K562 (cell line): Measurements from ENCODE around the gene CCSER2. TPM values are rescaled to one million over a fixed set of nuclear protein-coding genes. Genes with fewer than 3 reads are reported as not detected.

Experiments
- ATAC-seq: fragments of 200-7000 bp; cut with Tn5 transposase; 3 replicates; pipeline ENCODE4 v1.9.1; 2020; ENCODE audit warnings: moderate library complexity
- BruUV-seq: library from RNA; stranded (reverse); fragments of 400-500 nt; replicated peaks from 2 replicates; lab custom pipeline; 2021; lab: Mats Ljungman, UMichigan
- CTCF ChIA-PET: fragments of 300-600 bp; formaldehyde crosslinking; extraction: SDS; loops from one replicate; lab custom pipeline; 2021; ENCODE audit warnings: low intra/inter-chr PET ratio; lab: Yijun Ruan, JAX
- POLR2A ChIA-PET: fragments of 300-600, 350-650 bp; sonication (Branson Sonifier 250); formaldehyde crosslinking; extraction: SDS; loops from one replicate; lab custom pipeline; 2021; ENCODE audit warnings: antibody characterized with exemption, inconsistent platforms; lab: Yijun Ruan, JAX
- DNase-seq, 4 experiments: peaks; one replicate each; pipeline versions ENCODE4 v3.0.0 to v3.0.0-alpha.2; 2011 to 2018; ENCODE audit warnings: low spot score in 3 of 4, mixed read lengths in 3 of 4; ENCODE audit errors: extremely low read depth in 1 of 4
- FAIRE-seq: peaks from 2 replicates; lab custom pipeline; 2011; peaks lifted over from hg19 to GRCh38; lab: Jason Lieb, UNC
- H2AFZ ChIP-seq: 2 replicates; pipeline ENCODE4 v1.6.0; 2011; ENCODE audit warnings: low read depth, low read length, control low read depth, inconsistent platforms
- H3K27ac ChIP-seq: fragments of 200-600 bp; 3 replicates; pipeline ENCODE4 v1.8.0; 2011; ENCODE audit warnings: low read depth, mild to moderate bottlenecking, control low read depth, inconsistent platforms, low read length, moderate library complexity, mixed read lengths; ENCODE audit errors: extremely low read depth
- H3K27me3 ChIP-seq, 2 experiments: fragments of 300-600 bp in 1 of 2; 2 replicates in 1 of 2; 3 replicates in 1 of 2; pipeline versions ENCODE4 v1.6.0 to v1.8.0; 2011; ENCODE audit warnings: inconsistent platforms in 2 of 2, low read length in 2 of 2, mild to moderate bottlenecking in 1 of 2, mixed read lengths in 1 of 2, moderate library complexity in 1 of 2; ENCODE audit not compliant: control insufficient read depth in 2 of 2, insufficient read depth in 2 of 2
- H3K36me3 ChIP-seq: fragments of 300-600 bp; 3 replicates; pipeline ENCODE4 v1.8.0; 2011; ENCODE audit warnings: mild to moderate bottlenecking, low read length, inconsistent platforms; ENCODE audit not compliant: control insufficient read depth, insufficient read depth
- H3K4me1 ChIP-seq, 2 experiments: fragments of 200-600 bp in 1 of 2; replicated peaks in 1 of 2; 2 replicates in 1 of 2; 3 replicates in 1 of 2; pipeline versions ENCODE4 v1.5.1 to v1.8.0; 2011; ENCODE audit warnings: inconsistent platforms in 2 of 2, low read length in 2 of 2, mild to moderate bottlenecking in 1 of 2, mixed read lengths in 1 of 2, moderate library complexity in 1 of 2; ENCODE audit not compliant: control insufficient read depth in 2 of 2, insufficient read depth in 2 of 2
- H3K4me2 ChIP-seq: 2 replicates; pipeline ENCODE4 v1.6.1; 2011; ENCODE audit warnings: low read length, control low read depth, inconsistent platforms, mixed read lengths; ENCODE audit not compliant: insufficient read depth
- H3K4me3 ChIP-seq: fragments of 200-600 bp; sonication (generic), shearing (Covaris generic); 2 replicates; pipeline ENCODE4 v1.5.1; 2016; ENCODE audit warnings: control low read depth, inconsistent platforms
- H3K79me2 ChIP-seq: fragments of 200-600 bp; 3 replicates; pipeline ENCODE4 v1.8.0; 2011; ENCODE audit warnings: low read length, inconsistent platforms; ENCODE audit not compliant: control insufficient read depth, insufficient read depth
- H3K9ac ChIP-seq, 2 experiments: 2 replicates each; pipeline versions ENCODE4 v1.6.0 to v1.6.1; 2011; ENCODE audit warnings: low read depth in 2 of 2, low read length in 2 of 2, control low read depth in 1 of 2, inconsistent platforms in 1 of 2, mild to moderate bottlenecking in 1 of 2, mixed read lengths in 1 of 2; ENCODE audit not compliant: insufficient read depth in 1 of 2
- H3K9me1 ChIP-seq: one replicate; pipeline ENCODE4 v1.6.0; 2011; ENCODE audit warnings: inconsistent platforms, mild to moderate bottlenecking, low read length, moderate library complexity; ENCODE audit not compliant: control insufficient read depth, insufficient read depth
- H3K9me3 ChIP-seq: replicated peaks from 2 replicates; pipeline ENCODE4 v1.5.1; 2011; ENCODE audit warnings: low read depth, low read length, inconsistent platforms; ENCODE audit not compliant: control insufficient read depth, insufficient read depth
- H4K20me1 ChIP-seq: replicated peaks from 2 replicates; pipeline ENCODE4 v1.6.1; 2011; ENCODE audit warnings: low read length, inconsistent platforms, mixed read lengths; ENCODE audit not compliant: control insufficient read depth, insufficient read depth
- CBX2 ChIP-seq: fragments of 200-600 bp; sonication (generic); IDR thresholded peaks from one replicate; pipeline ENCODE4 v1.6.1; 2012; ENCODE audit warnings: mild to moderate bottlenecking, low read length, inconsistent platforms; ENCODE audit not compliant: insufficient read depth, poor library complexity, severe bottlenecking
- DACH1 ChIP-seq: fragments of 450-650 bp; IDR thresholded peaks from 2 replicates; pipeline ENCODE4 v1.6.1; 2018; ENCODE audit not compliant: partially characterized antibody
- FIP1L1 ChIP-seq: fragments of 200-400 bp; formaldehyde crosslinking; IDR thresholded peaks from 2 replicates; pipeline ENCODE4 v1.6.1; 2018; ENCODE audit warnings: mild to moderate bottlenecking, low read depth, low read length; ENCODE audit not compliant: poor library complexity, severe bottlenecking
- HMG20A ChIP-seq: fragments of 450-650 bp; formaldehyde crosslinking; conservative IDR thresholded peaks from 2 replicates; pipeline ENCODE4 v1.4.0; 2020; ENCODE audit warnings: mild to moderate bottlenecking, mixed read lengths
- RFX1 ChIP-seq: fragments of 450-650 bp; IDR thresholded peaks from 2 replicates; pipeline ENCODE4 v1.6.1; 2016; ENCODE audit warnings: mild to moderate bottlenecking, moderate library complexity
- ZNF121 ChIP-seq: sonication (generic); formaldehyde crosslinking; conservative IDR thresholded peaks from 2 replicates; pipeline ENCODE4 v1.8.0; 2022; ENCODE audit warnings: missing genetic modification reagents
- WGBS: fragments of 100-300 bp; shearing (Covaris generic); methylation state at CpG from one replicate; pipeline ENCODE4 v1.1.6; 2016; ENCODE audit warnings: low coverage, mixed read lengths; ENCODE audit not compliant: insufficient coverage; ENCODE audit errors: missing lambda C conversion rate; 5-methylcytosine and 5-hydroxymethylcytosine counted together
- in situ Hi-C: fragments of 300-500 bp; cut with MboI; formaldehyde crosslinking; loops from 4 replicates; pipeline ENCODE4 v1.15.0; 2018; ENCODE audit warnings: inconsistent platforms, mixed read lengths
- intact Hi-C: fragments of 100-400 bp; cut with micrococcal nuclease; formaldehyde crosslinking; loops from 2 replicates; pipeline ENCODE4 v1.14.2; 2022
- polyA plus RNA-seq, 8 experiments: library from polyadenylated mRNA; depleted of rRNA in 4 of 8; stranded (reverse) in 5 of 8; unstranded in 3 of 8; fragments of >200 nt; fragmentation: Nextera tagmentation in 2 of 8; fragmentation: Illumina TruSeq in 1 of 8; extraction: Ambion mirVana in 2 of 8; extraction: Trizol in 1 of 8; gene quantifications; 2 replicates each; pipeline versions ENCODE4 v1.2.1 to v1.2.3, GENCODE V29; 2011 to 2014; ENCODE audit warnings: inconsistent platforms in 1 of 8, missing spikeins in 1 of 8
- total RNA-seq, 7 experiments: library from RNA; depleted of rRNA in 6 of 7; stranded (reverse); fragments of >200 nt in 6 of 7; fragmentation: Illumina TruSeq in 2 of 7; extraction: Trizol in 2 of 7; gene quantifications; 2 replicates each; pipeline versions ENCODE4 v1.2.1 to v1.2.3, GENCODE V29; 2011 to 2021; ENCODE audit warnings: low replicate concordance in 1 of 7

CCSER2 gene
- total and polyA plus RNA-seq, 9 of the 15 experiments (the other 6 are each of a cell fraction or from before 2014, with no cell fraction given): 2.7 to 15.1 (median 9.7) TPM

- Histone ChIP-seq H3K27me3 (no peaks in the 10 kb centered on the region), H3K79me2 (peaks cover 10% of the 10 kb centered on the region; the same call in 1 of the 3 replicates), H3K27ac (no peak overlapping the region), H3K9me1 (no peaks in the 10 kb centered on the region), H3K4me2 (no peak overlapping the region), H3K4me1 (peaks cover 0 to 20% of the 10 kb centered on the region in 2 experiments; a peak in 3 of 5 replicates), H4K20me1 (peaks cover 7% of the 10 kb centered on the region; the same call in 1 of the 2 replicates), H2AFZ (no peak overlapping the region), H3K9me3 (no peaks in the 10 kb centered on the region), H3K36me3 (no peaks in the 10 kb centered on the region), H3K4me3 (no peak overlapping the region), H3K9ac (no peak overlapping the region)
- CTCF ChIA-PET: no interaction called here
- in situ Hi-C loops: no loop called here
- no peak for FAIRE-seq
- POLR2A ChIA-PET: interaction anchor here (0.7 to 1.2 kb wide), 2 partner anchors 9 to 15 kb away, joined by 3 to 4 read pairs; partner anchors contain the start of gene CCSER2
- TF ChIP-seq DACH1 (peak; percentile 70), FIP1L1 (no peak), RFX1 (no peak), CBX2 (no peak)
- DNase-seq: no peak
- no peak for ATAC-seq
- no TSS peak for BruUV-seq
- intact Hi-C loops: no loop called here
- WGBS: 69% methylated on average over 3 of the region's 3 CpGs
These were observed 8.8 kb downstream of the CCSER2 start for GRCh38 chr10:84337199-84337598.

- no peaks in the 10 kb centered on the region for H3K9me3 ChIP-seq
- no peak for DNase-seq
- in situ Hi-C loops (no loop called here), intact Hi-C loops (no loop called here)
- peaks cover 0 to 12% of the 10 kb centered on the region in 2 experiments; a peak in 3 of 5 replicates for H3K4me1 ChIP-seq
- no peaks in the 10 kb centered on the region for H3K9me1 ChIP-seq
- CTCF ChIA-PET: no interaction called here
- no peaks in the 10 kb centered on the region for H3K36me3 ChIP-seq
- no peak overlapping the region for H2AFZ ChIP-seq
- TF ChIP-seq HMG20A (no peak), ZNF121 (CRISPR knock-in tag) (peak; percentile 61; the same call in 1 of the 2 replicates)
- TF ChIP-seq, all 486 proteins: peak for 1
- Histone ChIP-seq H3K4me3 (no peak overlapping the region), H3K27me3 (no peaks in the 10 kb centered on the region), H3K27ac (no peak overlapping the region), H4K20me1 (peaks cover 2% of the 10 kb centered on the region; the same call in 1 of the 2 replicates), H3K4me2 (no peak overlapping the region), H3K9ac (no peak overlapping the region), H3K79me2 (peaks cover 7% of the 10 kb centered on the region; the same call in 1 of the 3 replicates)
- POLR2A ChIA-PET: interaction anchor here (1.2 kb wide), 1 partner anchor 45 kb away, joined by 3 read pairs; no protein-coding TSS in a partner anchor
- WGBS: 40% methylated on average over 1 of the region's 1 CpG
- no TSS peak for BruUV-seq
- ATAC-seq (no peak), FAIRE-seq (no peak)
These were observed 10.6 kb downstream of the CCSER2 start for GRCh38 chr10:84339025-84339424.
